Stimulated activated CD8-positive, alpha-beta memory T cell treated with anti-CD3 and anti-CD28 coated beads, Interleukin-2, amount 100 ng/mL, for 1 hour (primary cell): Measurements from ENCODE around the gene PALM3.

Experiments used
- DNase-seq, 2 donors: peaks; one replicate each; pipeline ENCODE4 v3.0.0-alpha.2; 2020; ENCODE audit warnings: low read depth in 2 of 2

PALM3 gene

GRCh38 chr19:14089662-14090508 lies 28.0 kb upstream of the PALM3 start:
- peak in 1 of 2 donors; percentile 25 for DNase-seq

GRCh38 chr19:14089412-14089661 lies 27.5 kb upstream of the PALM3 start:
- DNase-seq, result no peak

- DNase-seq, result no peak
These were observed 26.9 kb upstream of the PALM3 start for GRCh38 chr19:14088634-14089411.

- DNase-seq, result no peak
These were observed 24.2 kb upstream of the PALM3 start for GRCh38 chr19:14086098-14086497.

- no peak for DNase-seq
These were observed 23.6 kb upstream of the PALM3 start, which contains the start of gene C19orf67 for GRCh38 chr19:14085309-14085995. C19orf67 (minus strand) TSS chr19:14085783; CDS start chr19:14085627, 156 bp downstream.

GRCh38 chr19:14082675-14082960 lies 20.7 kb upstream of the PALM3 start:
- DNase-seq, result no peak

- no peak for DNase-seq
These were observed 20.2 kb upstream of the PALM3 start for GRCh38 chr19:14081797-14082674.

GRCh38 chr19:14080887-14081796 lies 19.3 kb upstream of the PALM3 start:
- DNase-seq, result peak; percentile 98

- no peak for DNase-seq
These were observed 16.5 kb upstream of the PALM3 start for GRCh38 chr19:14078411-14078810.

- no peak for DNase-seq
These were observed 12.3 kb upstream of the PALM3 start for GRCh38 chr19:14073925-14074838.

GRCh38 chr19:14073261-14073924 lies 11.5 kb upstream of the PALM3 start:
- DNase-seq, result peak; percentile 52 to 61

GRCh38 chr19:14072535-14073260 lies 10.8 kb upstream of the PALM3 start, which contains the start of gene MISP3:
MISP3 (plus strand) TSS chr19:14072786; CDS start chr19:14073310, 524 bp downstream.
- no peak for DNase-seq

- no peak for DNase-seq
These were observed 8.6 kb upstream of the PALM3 start for GRCh38 chr19:14070268-14071050.

- DNase-seq, result no peak
These were observed 4.3 kb upstream of the PALM3 start for GRCh38 chr19:14066134-14066533.

GRCh38 chr19:14063105-14063504 lies 1.2 kb upstream of the PALM3 start:
- DNase-seq, result no peak

- DNase-seq, result no peak
These were observed 631 bp upstream of the PALM3 start for GRCh38 chr19:14062558-14062855.

GRCh38 chr19:14061081-14061749 lies 661 bp downstream of the PALM3 start:
- DNase-seq, result no peak
